ENCODE measurements around the gene UBR4. TPM values are rescaled to one million over a fixed set of nuclear protein-coding genes. Genes with fewer than 3 reads are reported as not detected.

UBR4 gene
- total and polyA plus RNA-seq, 2 of the 8 experiments (the other 6 are each of a cell fraction or from before 2014, with no cell fraction given), result 139 to 152 TPM

- no peak overlapping the region for H2BK5ac ChIP-seq (ENCODE audit: low read depth, low read length)
- no peak for TF ChIP-seq TAF1 (IDR thresholded peaks at IDR 0.05; ENCODE audit: low read depth, low read length)
- TF ChIP-seq SIX5 (IDR thresholded peaks at IDR 0.05; ENCODE audit: low read depth, low read length), result no peak
- no peak for TF ChIP-seq POLR2AphosphoS5 (IDR thresholded peaks at IDR 0.05; ENCODE audit: low read depth, low read length)
- TF ChIP-seq ZNF274 (IDR thresholded peaks at IDR 0.05; ENCODE audit: borderline replicate concordance, extremely low read depth, low read length), result no peak
- no peak for TF ChIP-seq CTBP2 (IDR thresholded peaks at IDR 0.05; ENCODE audit: borderline replicate concordance, insufficient read depth, insufficient read length, low read length)
- no peak for TF ChIP-seq RAD21 (IDR thresholded peaks at IDR 0.05 in 1 of 2, conservative IDR thresholded peaks at IDR 0.05 in 1 of 2; ENCODE audit: low read depth in 2 of 2, low read length in 2 of 2)
- TF ChIP-seq GTF2F1 (IDR thresholded peaks at IDR 0.05; ENCODE audit: borderline replicate concordance, low read depth, low read length), result no peak
- TF ChIP-seq CREB1 (IDR thresholded peaks at IDR 0.05), result no peak
- no peak for TF ChIP-seq RFX5 (IDR thresholded peaks at IDR 0.05; ENCODE audit: borderline replicate concordance, low read depth, low read length)
- TF ChIP-seq KDM1A (IDR thresholded peaks at IDR 0.05; ENCODE audit: borderline replicate concordance, low read length), result no peak
- no peak overlapping the region for H2BK20ac ChIP-seq (ENCODE audit: low read length)
- H2BK15ac ChIP-seq (ENCODE audit: low read length), result no peak overlapping the region
- no peaks in the 10 kb centered on the region for H4K20me1 ChIP-seq (replicated peaks in 1 of 2; ENCODE audit: control insufficient read depth in 1 of 2, insufficient read depth in 2 of 2, low read length in 2 of 2)
- H2AK5ac ChIP-seq (ENCODE audit: low read depth, low read length), result no peak overlapping the region
- POLR2A ChIA-PET (ENCODE audit: partially characterized antibody), result no interaction called here
- H3K4me1 ChIP-seq (replicated peaks in 1 of 4; ENCODE audit: control insufficient read depth in 3 of 4, insufficient read depth in 4 of 4, low read length in 3 of 4), result peaks cover 0 to 3% (median 0%) of the 10 kb centered on the region in 4 experiments; a peak in 2 of 7 replicates
- no peak overlapping the region for H3K56ac ChIP-seq (replicated peaks; ENCODE audit: insufficient read length, low read depth, low read length)
- H3K23ac ChIP-seq (ENCODE audit: insufficient read length), result no peak overlapping the region
- no peak overlapping the region for H3K4me2 ChIP-seq (ENCODE audit: insufficient read depth in 1 of 2, low read depth in 2 of 2, low read length in 2 of 2)
- no peaks in the 10 kb centered on the region for H3K27me3 ChIP-seq (replicated peaks in 1 of 4; ENCODE audit: control insufficient read depth in 3 of 4, extremely low read depth in 1 of 4, insufficient read depth in 3 of 4, low read length in 3 of 4)
- H3K18ac ChIP-seq (ENCODE audit: extremely low read depth, low read length), result no peak overlapping the region
- no peak overlapping the region for H2BK120ac ChIP-seq (replicated peaks; ENCODE audit: low read depth, low read length)
- H3K9me3 ChIP-seq (ENCODE audit: insufficient read depth in 2 of 2, low read depth in 1 of 2, low read length in 1 of 2), result no peaks in the 10 kb centered on the region; a peak in 1 of 4 replicates
- CTCF ChIA-PET (ENCODE audit: partially characterized antibody), result interaction anchor here (0.7 to 1.6 kb wide), 6 partner anchors 141 to 606 kb away, joined by 3 to 5 read pairs (median 4); no protein-coding TSS in a partner anchor
- no peak overlapping the region for H3K9ac ChIP-seq (replicated peaks in 1 of 4; ENCODE audit: extremely low read depth in 1 of 4, low read depth in 3 of 4, low read length in 3 of 4)
- H3K4ac ChIP-seq (replicated peaks; ENCODE audit: insufficient read length, low read depth, low read length), result no peak overlapping the region
- H4K91ac ChIP-seq (replicated peaks; ENCODE audit: insufficient read length, low read length), result no peak overlapping the region
- no peaks in the 10 kb centered on the region for H3K79me1 ChIP-seq (ENCODE audit: low read depth, low read length)
- no peaks in the 10 kb centered on the region for H3K36me3 ChIP-seq (ENCODE audit: control insufficient read depth in 2 of 4, insufficient read depth in 4 of 4, low read length in 3 of 4)
- no peak overlapping the region for H3K14ac ChIP-seq (ENCODE audit: insufficient read length)
- H3K27ac ChIP-seq (ENCODE audit: low read depth, low read length), result no peak overlapping the region
- 83% methylated on average over 7 of the region's 7 CpGs; no CpG with 5 or more reads in 1 of the 2 experiments for WGBS, 2 experiments (ENCODE audit: extremely low coverage in 1 of 2, insufficient coverage in 1 of 2, insufficient read length in 1 of 2, insufficient replicate concordance in 2 of 2, low coverage in 1 of 2, low lambda C conversion rate in 2 of 2, missing lambda C conversion rate in 1 of 2)
- no peaks in the 10 kb centered on the region for H3K79me2 ChIP-seq (ENCODE audit: control insufficient read depth in 1 of 2, insufficient read depth in 2 of 2, low read length in 2 of 2)
- H2AFZ ChIP-seq (ENCODE audit: low read length), result no peak overlapping the region
- DNase-seq (ENCODE audit: low read depth in 1 of 2, low spot score in 2 of 2) (no peak), FAIRE-seq (no peak)
- H3K4me3 ChIP-seq (ENCODE audit: extremely low read depth in 1 of 4, insufficient read depth in 2 of 4, low read depth in 3 of 4, low read length in 4 of 4), result no peak overlapping the region
- no peaks in the 10 kb centered on the region for H3K23me2 ChIP-seq (ENCODE audit: low read depth, low read length)
- H4K8ac ChIP-seq (ENCODE audit: extremely low read depth, insufficient read depth, low read length), result no peak overlapping the region
- no peak overlapping the region for H2BK12ac ChIP-seq (ENCODE audit: low read depth, low read length)
- H4K5ac ChIP-seq (ENCODE audit: insufficient read length, low read depth, low read length), result no peak overlapping the region
Observed at GRCh38 chr1:19055701-19056100, 154.4 kb downstream of the UBR4 start.
